ENCODE results near the gene RPA3.

DNA sequence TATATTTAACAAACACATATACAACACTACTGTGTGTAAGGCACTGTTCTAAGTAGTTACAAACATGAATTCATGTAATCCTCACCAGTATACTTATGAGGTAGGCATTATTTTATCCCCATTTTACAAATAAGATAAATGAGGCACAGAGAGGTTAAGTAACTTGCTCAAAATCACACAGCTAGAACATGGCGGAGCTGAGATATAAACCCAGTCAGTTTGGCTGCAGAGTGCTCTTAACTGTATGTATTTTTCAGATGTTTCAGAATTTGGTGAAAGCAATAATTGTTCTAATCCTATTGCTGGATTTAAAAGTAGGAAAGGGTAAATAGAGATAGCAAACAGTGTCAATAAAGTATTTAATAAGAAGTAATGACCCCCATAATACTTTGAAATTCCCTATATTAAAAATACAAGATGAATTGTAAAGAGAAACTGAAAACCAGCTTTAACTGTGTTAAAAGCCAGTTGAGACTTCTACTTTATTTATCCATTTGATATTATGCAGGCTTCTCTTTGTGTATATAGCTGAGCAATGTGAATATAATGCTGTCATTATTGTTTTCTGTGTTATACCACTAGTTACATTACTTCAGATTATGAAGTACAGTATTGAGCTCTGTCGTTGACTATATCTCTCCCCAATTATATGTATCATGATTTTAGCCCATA, 32.3 kb upstream of the RPA3 start:
- TF ChIP-seq YY1 (IDR thresholded peaks at IDR 0.05; ENCODE audit: insufficient read depth, insufficient read length) (no peak), ZNF274 (IDR thresholded peaks at IDR 0.05; ENCODE audit: low read depth, low read length) (no peak), SUZ12 (IDR thresholded peaks at IDR 0.05; ENCODE audit: extremely low read depth, insufficient read depth, insufficient read length) (no peak)
